Epithelial cell of esophagus (primary cell): ENCODE results near the gene SORL1.

ENCODE experiments used
- DNase-seq: peaks from one replicate; pipeline ENCODE4 v3.0.0; 2010; ENCODE audit warnings: low read depth
- H3K4me3 ChIP-seq: 2 replicates; pipeline ENCODE4 v1.5.1; 2011; ENCODE audit warnings: mild to moderate bottlenecking, low read length, control low read depth
- TF ChIP-seq, protein P1 (sequence below): IDR thresholded peaks from 2 replicates; pipeline ENCODE4 v1.5.1; 2011; ENCODE audit warnings: low read depth, mild to moderate bottlenecking, low read length, control low read depth, inconsistent platforms; ENCODE audit not compliant: insufficient read depth; ENCODE audit errors: missing control alignments

The SORL1 gene

GRCh38 chr11:121596195-121597155 is 144.4 kb downstream of the SORL1 start:
- TF ChIP-seq, protein P1, sequence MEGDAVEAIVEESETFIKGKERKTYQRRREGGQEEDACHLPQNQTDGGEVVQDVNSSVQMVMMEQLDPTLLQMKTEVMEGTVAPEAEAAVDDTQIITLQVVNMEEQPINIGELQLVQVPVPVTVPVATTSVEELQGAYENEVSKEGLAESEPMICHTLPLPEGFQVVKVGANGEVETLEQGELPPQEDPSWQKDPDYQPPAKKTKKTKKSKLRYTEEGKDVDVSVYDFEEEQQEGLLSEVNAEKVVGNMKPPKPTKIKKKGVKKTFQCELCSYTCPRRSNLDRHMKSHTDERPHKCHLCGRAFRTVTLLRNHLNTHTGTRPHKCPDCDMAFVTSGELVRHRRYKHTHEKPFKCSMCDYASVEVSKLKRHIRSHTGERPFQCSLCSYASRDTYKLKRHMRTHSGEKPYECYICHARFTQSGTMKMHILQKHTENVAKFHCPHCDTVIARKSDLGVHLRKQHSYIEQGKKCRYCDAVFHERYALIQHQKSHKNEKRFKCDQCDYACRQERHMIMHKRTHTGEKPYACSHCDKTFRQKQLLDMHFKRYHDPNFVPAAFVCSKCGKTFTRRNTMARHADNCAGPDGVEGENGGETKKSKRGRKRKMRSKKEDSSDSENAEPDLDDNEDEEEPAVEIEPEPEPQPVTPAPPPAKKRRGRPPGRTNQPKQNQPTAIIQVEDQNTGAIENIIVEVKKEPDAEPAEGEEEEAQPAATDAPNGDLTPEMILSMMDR, result no peak
- no peak overlapping the region for H3K4me3 ChIP-seq
- DNase-seq, result peak; percentile 62

DNA sequence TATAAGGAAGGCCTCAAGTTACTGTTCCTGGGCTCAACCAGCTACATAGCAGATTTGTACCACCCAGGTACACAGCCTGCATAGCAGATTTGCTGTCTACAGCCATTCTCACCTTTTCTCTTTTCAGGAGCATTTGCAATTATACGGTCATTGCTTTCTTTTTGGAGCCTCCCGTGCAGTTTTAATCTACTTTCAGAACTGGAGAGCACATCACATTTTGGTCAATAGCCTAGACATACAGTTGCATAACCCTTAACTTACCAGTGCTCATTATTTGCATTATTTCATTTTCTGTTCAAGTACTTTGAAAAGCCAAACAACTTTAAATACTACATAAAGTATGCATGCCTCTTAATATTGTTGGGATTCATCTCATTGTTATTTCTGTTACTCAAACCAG is 151.2 kb downstream of the SORL1 start:
- no peak for DNase-seq
- H3K4me3 ChIP-seq, result no peak overlapping the region
- TF ChIP-seq, protein P1, result no peak

GRCh38 chr11:121604152-121604551 is 152.0 kb downstream of the SORL1 start:
- TF ChIP-seq, protein P1, result no peak
- H3K4me3 ChIP-seq, result no peak overlapping the region
- DNase-seq, result no peak

- no peak for DNase-seq
- TF ChIP-seq, protein P1, result no peak
Observed at GRCh38 chr11:121606354-121606753, 154.2 kb downstream of the SORL1 start.

DNA sequence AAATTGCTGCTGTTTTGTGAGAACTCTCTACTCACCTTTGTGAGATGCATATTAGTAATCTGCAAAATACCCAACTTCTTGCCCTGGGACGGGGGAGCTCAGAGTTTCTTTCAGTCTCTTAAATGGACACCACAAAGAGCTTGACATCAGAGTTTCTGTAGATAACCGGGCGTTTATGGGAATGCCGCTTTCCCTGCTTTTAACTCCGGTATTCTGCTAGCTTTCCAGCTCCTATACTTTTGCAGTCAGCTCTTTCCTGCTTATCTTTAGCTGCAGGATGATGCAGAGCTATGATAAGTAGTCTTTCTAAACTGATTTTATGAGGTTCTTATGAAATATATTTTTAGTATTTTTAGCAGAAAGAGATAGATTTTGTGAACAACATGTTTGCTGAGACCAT is 155.2 kb downstream of the SORL1 start:
- no peak for DNase-seq
- H3K4me3 ChIP-seq, result no peak overlapping the region
- TF ChIP-seq, protein P1, result no peak

More at GRCh38 chr11:121606354-121606753, 154.2 kb downstream of the SORL1 start:
- H3K4me3 ChIP-seq, result no peak overlapping the region

DNA sequence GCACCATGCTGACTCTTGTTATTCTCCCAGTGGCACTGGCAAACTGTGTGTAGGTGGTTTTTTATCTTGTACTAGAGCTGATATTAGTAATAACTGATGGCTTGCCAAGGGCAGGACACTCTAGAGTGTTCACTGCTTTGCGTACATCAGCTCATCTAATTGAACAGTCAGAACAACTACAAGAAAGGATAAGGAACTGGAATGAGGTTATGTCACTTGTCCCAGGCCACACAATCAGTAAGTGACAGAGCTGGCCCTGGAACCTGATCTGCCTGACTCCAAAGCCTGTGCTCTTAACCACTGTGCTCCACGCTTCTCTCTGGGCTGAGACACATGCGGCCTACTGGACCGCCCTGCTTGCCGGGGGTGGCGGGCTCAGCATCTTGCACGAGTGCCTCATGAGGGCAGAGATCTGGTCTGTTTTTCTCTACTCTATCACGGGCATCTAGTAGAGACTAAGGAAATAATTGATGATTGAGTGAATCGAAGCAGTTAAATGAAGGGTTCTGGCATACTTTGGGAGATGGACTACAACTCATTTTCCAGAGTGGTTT is 156.5 kb downstream of the SORL1 start:
- no peak for DNase-seq
- TF ChIP-seq, protein P1, result no peak
- H3K4me3 ChIP-seq, result no peak overlapping the region
